Measurements from ENCODE around the gene MFAP5.

DNA sequence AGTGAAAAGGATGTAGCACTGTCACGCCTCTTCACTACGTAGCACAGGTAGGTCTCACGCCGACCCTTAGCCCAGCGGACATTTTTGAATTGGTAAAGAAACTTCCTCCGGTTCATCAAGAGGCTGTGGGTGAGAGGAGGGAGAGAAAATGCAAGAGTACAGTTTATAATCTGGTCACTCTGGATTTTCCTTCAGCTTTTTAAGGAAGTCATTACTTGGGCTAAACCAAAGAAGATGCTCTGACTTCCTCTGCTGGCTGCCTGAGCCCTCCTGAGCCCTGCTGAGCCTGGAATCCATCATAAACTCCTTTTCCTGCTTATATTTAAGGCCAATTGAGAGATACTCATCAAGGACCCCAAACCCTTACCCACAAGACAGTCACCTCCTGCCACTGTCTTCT lies 55.7 kb downstream of the MFAP5 start:
- TF ChIP-seq, protein P1, sequence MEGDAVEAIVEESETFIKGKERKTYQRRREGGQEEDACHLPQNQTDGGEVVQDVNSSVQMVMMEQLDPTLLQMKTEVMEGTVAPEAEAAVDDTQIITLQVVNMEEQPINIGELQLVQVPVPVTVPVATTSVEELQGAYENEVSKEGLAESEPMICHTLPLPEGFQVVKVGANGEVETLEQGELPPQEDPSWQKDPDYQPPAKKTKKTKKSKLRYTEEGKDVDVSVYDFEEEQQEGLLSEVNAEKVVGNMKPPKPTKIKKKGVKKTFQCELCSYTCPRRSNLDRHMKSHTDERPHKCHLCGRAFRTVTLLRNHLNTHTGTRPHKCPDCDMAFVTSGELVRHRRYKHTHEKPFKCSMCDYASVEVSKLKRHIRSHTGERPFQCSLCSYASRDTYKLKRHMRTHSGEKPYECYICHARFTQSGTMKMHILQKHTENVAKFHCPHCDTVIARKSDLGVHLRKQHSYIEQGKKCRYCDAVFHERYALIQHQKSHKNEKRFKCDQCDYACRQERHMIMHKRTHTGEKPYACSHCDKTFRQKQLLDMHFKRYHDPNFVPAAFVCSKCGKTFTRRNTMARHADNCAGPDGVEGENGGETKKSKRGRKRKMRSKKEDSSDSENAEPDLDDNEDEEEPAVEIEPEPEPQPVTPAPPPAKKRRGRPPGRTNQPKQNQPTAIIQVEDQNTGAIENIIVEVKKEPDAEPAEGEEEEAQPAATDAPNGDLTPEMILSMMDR (IDR thresholded peaks at IDR 0.05): no peak
- TF ChIP-seq POLR2A (IDR thresholded peaks at IDR 0.05): no peak
